HL-60 (cell line): ENCODE measurements around the gene RAB11FIP3.

Experiments
- POLR2AphosphoS5 ChIP-seq: IDR thresholded peaks from 2 replicates; pipeline ENCODE4 v1.6.1; 2012; ENCODE audit warnings: low read depth
- SPI1 ChIP-seq: IDR thresholded peaks from 2 replicates; pipeline ENCODE4 v1.6.1; 2012; ENCODE audit warnings: low read depth, mild to moderate bottlenecking, borderline replicate concordance
- TF ChIP-seq, protein P1 (sequence below): IDR thresholded peaks from one replicate; pipeline ENCODE4 v1.5.1; 2011; ENCODE audit warnings: low read length, control low read depth, inconsistent platforms; ENCODE audit not compliant: insufficient read depth

DNA sequence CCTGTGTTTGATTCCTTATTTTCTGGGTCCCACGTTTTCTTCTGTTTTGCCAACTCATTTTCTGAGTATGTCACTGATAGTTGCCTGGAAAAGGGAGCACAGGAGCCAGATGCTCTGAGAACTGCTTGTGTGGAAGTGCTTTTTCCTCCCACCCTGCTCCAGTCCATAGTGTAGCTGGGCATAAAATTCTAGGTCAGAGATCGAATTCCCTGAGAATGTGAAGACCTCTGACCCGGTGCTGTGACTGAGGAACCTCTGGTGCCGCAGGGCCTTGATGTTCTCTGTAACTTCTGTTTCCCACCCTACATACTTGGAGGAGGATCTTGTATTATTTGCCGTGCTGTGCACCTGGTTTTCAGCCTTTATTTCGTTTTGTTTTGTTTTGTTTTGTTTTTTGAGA, 82.5 kb downstream of the RAB11FIP3 start:
- TF ChIP-seq, protein P1, sequence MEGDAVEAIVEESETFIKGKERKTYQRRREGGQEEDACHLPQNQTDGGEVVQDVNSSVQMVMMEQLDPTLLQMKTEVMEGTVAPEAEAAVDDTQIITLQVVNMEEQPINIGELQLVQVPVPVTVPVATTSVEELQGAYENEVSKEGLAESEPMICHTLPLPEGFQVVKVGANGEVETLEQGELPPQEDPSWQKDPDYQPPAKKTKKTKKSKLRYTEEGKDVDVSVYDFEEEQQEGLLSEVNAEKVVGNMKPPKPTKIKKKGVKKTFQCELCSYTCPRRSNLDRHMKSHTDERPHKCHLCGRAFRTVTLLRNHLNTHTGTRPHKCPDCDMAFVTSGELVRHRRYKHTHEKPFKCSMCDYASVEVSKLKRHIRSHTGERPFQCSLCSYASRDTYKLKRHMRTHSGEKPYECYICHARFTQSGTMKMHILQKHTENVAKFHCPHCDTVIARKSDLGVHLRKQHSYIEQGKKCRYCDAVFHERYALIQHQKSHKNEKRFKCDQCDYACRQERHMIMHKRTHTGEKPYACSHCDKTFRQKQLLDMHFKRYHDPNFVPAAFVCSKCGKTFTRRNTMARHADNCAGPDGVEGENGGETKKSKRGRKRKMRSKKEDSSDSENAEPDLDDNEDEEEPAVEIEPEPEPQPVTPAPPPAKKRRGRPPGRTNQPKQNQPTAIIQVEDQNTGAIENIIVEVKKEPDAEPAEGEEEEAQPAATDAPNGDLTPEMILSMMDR: no peak
- no peak for TF ChIP-seq SPI1
- TF ChIP-seq POLR2AphosphoS5: no peak
